GM23338 (cell line): ENCODE measurements around the gene CMBL. TPM values are rescaled to one million over a fixed set of nuclear protein-coding genes. Genes with fewer than 3 reads are reported as not detected.

Experiments
- ATAC-seq: fragments of 200-7000 bp; cut with Tn5 transposase; 3 replicates; pipeline ENCODE4 v1.9.1; 2020
- DNase-seq: peaks from one replicate; pipeline ENCODE4 v3.0.0-alpha.2; 2015; ENCODE audit warnings: low spot score
- H2AFZ ChIP-seq: fragments of 200-600 bp; sonication (generic); 2 replicates; pipeline ENCODE4 v1.8.0; 2016; ENCODE audit warnings: antibody characterized with exemption, mild to moderate bottlenecking, moderate library complexity
- H3F3A ChIP-seq: fragments of 200-600 bp; sonication (generic); replicated peaks from 2 replicates; pipeline ENCODE4 v1.8.0; 2017; ENCODE audit warnings: antibody characterized with exemption, mixed run types, low read depth
- H3K27ac ChIP-seq: fragments of 200-600 bp; sonication (generic); 2 replicates; pipeline ENCODE4 v1.6.1; 2016; ENCODE audit warnings: low read depth
- H3K27me3 ChIP-seq: fragments of 200-600 bp; sonication (generic); 2 replicates; pipeline ENCODE4 v1.8.0; 2016; ENCODE audit warnings: mild to moderate bottlenecking, mixed run types, moderate library complexity; ENCODE audit not compliant: insufficient read depth
- H3K36me3 ChIP-seq: fragments of 200-600 bp; sonication (generic); 2 replicates; pipeline ENCODE4 v1.8.0; 2016; ENCODE audit warnings: mild to moderate bottlenecking; ENCODE audit not compliant: insufficient read depth
- H3K4me1 ChIP-seq: fragments of 200-600 bp; sonication (generic); 2 replicates; pipeline ENCODE4 v1.8.0; 2016; ENCODE audit warnings: mild to moderate bottlenecking, moderate library complexity; ENCODE audit not compliant: insufficient read depth
- H3K4me2 ChIP-seq: fragments of 200-600 bp; sonication (generic); 2 replicates; pipeline ENCODE4 v1.7.1; 2017; ENCODE audit warnings: mixed run types
- H3K4me3 ChIP-seq: fragments of 200-600 bp; sonication (generic); 2 replicates; pipeline ENCODE4 v1.6.1; 2016; ENCODE audit warnings: mixed run types
- H3K79me2 ChIP-seq: fragments of 200-600 bp; sonication (generic); replicated peaks from 2 replicates; pipeline ENCODE4 v1.8.0; 2017; ENCODE audit warnings: mild to moderate bottlenecking; ENCODE audit not compliant: insufficient read depth
- H3K9me2 ChIP-seq: fragments of 200-600 bp; sonication (generic); 2 replicates; pipeline ENCODE4 v1.8.0; 2017; ENCODE audit not compliant: insufficient read depth
- H4K20me1 ChIP-seq: fragments of 200-600 bp; sonication (generic); replicated peaks from 2 replicates; pipeline ENCODE4 v1.8.0; 2017; ENCODE audit warnings: mild to moderate bottlenecking; ENCODE audit not compliant: insufficient read depth
- H3K27ac Mint-ChIP-seq: 2 replicates; pipeline ENCODE4 v1.8.0; 2020; ENCODE audit warnings: inconsistent platforms, mild to moderate bottlenecking, moderate library complexity, mixed read lengths
- H3K27me3 Mint-ChIP-seq: 3 replicates; pipeline ENCODE4 v1.8.0; 2022; ENCODE audit warnings: low read depth, mild to moderate bottlenecking, moderate library complexity, mixed read lengths, inconsistent platforms; ENCODE audit not compliant: insufficient read depth, poor library complexity
- H3K36me3 Mint-ChIP-seq: 3 replicates; pipeline ENCODE4 v1.8.0; 2021; ENCODE audit warnings: low read depth, mild to moderate bottlenecking, inconsistent platforms, moderate library complexity, mixed read lengths
- H3K4me1 Mint-ChIP-seq: 3 replicates; pipeline ENCODE4 v1.8.0; 2020; ENCODE audit warnings: mild to moderate bottlenecking, inconsistent platforms, mixed read lengths
- H3K4me3 Mint-ChIP-seq: 3 replicates; pipeline ENCODE4 v1.8.0; 2021; ENCODE audit warnings: moderate library complexity, mild to moderate bottlenecking, inconsistent platforms, mixed read lengths
- H3K9me3 Mint-ChIP-seq: 3 replicates; pipeline ENCODE4 v1.8.0; 2020; ENCODE audit warnings: moderate library complexity, mild to moderate bottlenecking, inconsistent platforms, mixed read lengths
- CREB1 ChIP-seq: fragments of 250-450 bp; sonication (Bioruptor Pico); IDR thresholded peaks from 2 replicates; pipeline ENCODE4 v1.5.0; 2020; ENCODE audit warnings: low read depth, mild to moderate bottlenecking, moderate library complexity
- JUNB ChIP-seq: IDR thresholded peaks from one replicate; pipeline ENCODE4 v1.6.1; 2016; ENCODE audit warnings: antibody characterized with exemption; ENCODE audit not compliant: unreplicated experiment
- NANOG ChIP-seq: IDR thresholded peaks from 2 replicates; pipeline ENCODE4 v1.6.1; 2016; ENCODE audit warnings: antibody characterized with exemption, borderline replicate concordance
- REST ChIP-seq: IDR thresholded peaks from one replicate; pipeline ENCODE4 v1.6.1; 2018; ENCODE audit warnings: antibody characterized with exemption; ENCODE audit not compliant: unreplicated experiment
- STAT1 ChIP-seq: IDR thresholded peaks from one replicate; pipeline ENCODE4 v1.6.1; 2016; ENCODE audit warnings: antibody characterized with exemption; ENCODE audit not compliant: unreplicated experiment
- ZNF114 ChIP-seq: fragments of 250-450 bp; sonication (Bioruptor Pico); IDR thresholded peaks from 2 replicates; pipeline ENCODE4 v1.5.0; 2020; ENCODE audit warnings: mild to moderate bottlenecking, moderate library complexity
- ZNF331 ChIP-seq: fragments of 250-450 bp; sonication (Bioruptor Pico); IDR thresholded peaks from 2 replicates; pipeline ENCODE4 v1.5.0; 2020; ENCODE audit warnings: low read depth, mild to moderate bottlenecking, moderate library complexity
- polyA plus RNA-seq: library from polyadenylated mRNA; unstranded; fragments of >200 nt; fragmentation: Nextera tagmentation; extraction: Ambion mirVana; gene quantifications from 2 replicates; pipeline ENCODE4 v1.2.1, GENCODE V29; 2016
- total RNA-seq: library from RNA; depleted of rRNA; stranded (reverse); fragments of >200 nt; shearing (Covaris generic); gene quantifications from 2 replicates; pipeline ENCODE4 v1.2.3, GENCODE V29; 2014
- TF ChIP-seq, protein P1 (sequence below): IDR thresholded peaks from 2 replicates; pipeline ENCODE4 v1.6.1; 2016; ENCODE audit warnings: antibody characterized with exemption
- TF ChIP-seq, protein P2 (sequence below), 2 experiments: fragments of 200-600 bp in 1 of 2; sonication (generic) in 1 of 2; conservative IDR thresholded peaks; 2 replicates each; pipeline versions ENCODE4 v1.5.1 to v1.6.1; 2016 to 2017; ENCODE audit warnings: antibody characterized with exemption in 2 of 2, low read depth in 2 of 2, mild to moderate bottlenecking in 2 of 2, moderate library complexity in 1 of 2

The CMBL gene
- total and polyA plus RNA-seq, 2 experiments from 2014 or later: 13.2 to 24.1 TPM

DNA sequence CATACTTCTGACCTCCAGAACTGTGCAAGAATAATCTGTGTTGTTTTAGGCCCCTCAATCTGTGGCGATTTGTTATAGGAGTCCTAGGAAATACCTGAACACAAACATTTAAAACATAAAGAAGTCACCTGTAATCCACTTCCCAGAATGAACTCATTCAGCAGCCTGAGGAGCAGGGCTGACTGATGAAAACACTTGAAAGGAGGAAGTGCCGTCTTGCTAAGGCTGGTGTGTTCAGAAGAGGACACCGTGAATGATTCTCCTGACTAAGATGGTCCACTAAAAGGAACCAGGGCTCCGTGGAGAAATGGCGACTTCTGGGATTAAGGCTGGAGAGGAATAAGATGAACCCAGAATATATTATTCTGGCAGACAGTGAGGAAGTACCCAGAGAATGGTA lies 27.1 kb upstream of the CMBL start:
- peaks cover 49% of the 10 kb centered on the region for H3K27me3 Mint-ChIP-seq
- Histone ChIP-seq H3K27me3 (peaks cover 56% of the 10 kb centered on the region), H3K9me2 (no peaks in the 10 kb centered on the region), H3K79me2 (no peaks in the 10 kb centered on the region), H3K4me3 (no peak overlapping the region), H3K36me3 (no peaks in the 10 kb centered on the region), H3K4me1 (peaks cover 9% of the 10 kb centered on the region), H3F3A (0 out of 2 replicates have a peak, but pooled peaks cover 6% of the 10 kb centered on the region), H2AFZ (0 out of 2 replicates have a peak overlapping the region, but pooled peaks have one; percentile 28), H4K20me1 (no peaks in the 10 kb centered on the region; the same call in 1 of the 2 replicates), H3K27ac (no peak overlapping the region), H3K4me2 (no peak overlapping the region)
- peaks cover 13% of the 10 kb centered on the region for H3K4me1 Mint-ChIP-seq
- TF ChIP-seq CREB1 (CRISPR knock-in tag): no peak
- TF ChIP-seq, protein P1, sequence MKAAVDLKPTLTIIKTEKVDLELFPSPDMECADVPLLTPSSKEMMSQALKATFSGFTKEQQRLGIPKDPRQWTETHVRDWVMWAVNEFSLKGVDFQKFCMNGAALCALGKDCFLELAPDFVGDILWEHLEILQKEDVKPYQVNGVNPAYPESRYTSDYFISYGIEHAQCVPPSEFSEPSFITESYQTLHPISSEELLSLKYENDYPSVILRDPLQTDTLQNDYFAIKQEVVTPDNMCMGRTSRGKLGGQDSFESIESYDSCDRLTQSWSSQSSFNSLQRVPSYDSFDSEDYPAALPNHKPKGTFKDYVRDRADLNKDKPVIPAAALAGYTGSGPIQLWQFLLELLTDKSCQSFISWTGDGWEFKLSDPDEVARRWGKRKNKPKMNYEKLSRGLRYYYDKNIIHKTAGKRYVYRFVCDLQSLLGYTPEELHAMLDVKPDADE: no peak
- no peak for TF ChIP-seq JUNB
- TF ChIP-seq ZNF331 (CRISPR knock-in tag): no peak
- TF ChIP-seq ZNF114 (CRISPR knock-in tag): no peak
- TF ChIP-seq REST: no peak
- TF ChIP-seq, protein P2, sequence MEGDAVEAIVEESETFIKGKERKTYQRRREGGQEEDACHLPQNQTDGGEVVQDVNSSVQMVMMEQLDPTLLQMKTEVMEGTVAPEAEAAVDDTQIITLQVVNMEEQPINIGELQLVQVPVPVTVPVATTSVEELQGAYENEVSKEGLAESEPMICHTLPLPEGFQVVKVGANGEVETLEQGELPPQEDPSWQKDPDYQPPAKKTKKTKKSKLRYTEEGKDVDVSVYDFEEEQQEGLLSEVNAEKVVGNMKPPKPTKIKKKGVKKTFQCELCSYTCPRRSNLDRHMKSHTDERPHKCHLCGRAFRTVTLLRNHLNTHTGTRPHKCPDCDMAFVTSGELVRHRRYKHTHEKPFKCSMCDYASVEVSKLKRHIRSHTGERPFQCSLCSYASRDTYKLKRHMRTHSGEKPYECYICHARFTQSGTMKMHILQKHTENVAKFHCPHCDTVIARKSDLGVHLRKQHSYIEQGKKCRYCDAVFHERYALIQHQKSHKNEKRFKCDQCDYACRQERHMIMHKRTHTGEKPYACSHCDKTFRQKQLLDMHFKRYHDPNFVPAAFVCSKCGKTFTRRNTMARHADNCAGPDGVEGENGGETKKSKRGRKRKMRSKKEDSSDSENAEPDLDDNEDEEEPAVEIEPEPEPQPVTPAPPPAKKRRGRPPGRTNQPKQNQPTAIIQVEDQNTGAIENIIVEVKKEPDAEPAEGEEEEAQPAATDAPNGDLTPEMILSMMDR (conservative IDR thresholded peaks at IDR 0.05; ENCODE audit: low read depth in 2 of 2): no peak
- TF ChIP-seq STAT1: no peak
- no peak for TF ChIP-seq NANOG
- no peak overlapping the region for H3K4me3 Mint-ChIP-seq
- ATAC-seq: no peak
- DNase-seq: no peak
- no peaks in the 10 kb centered on the region; the same call in 2 of the 3 replicates for H3K9me3 Mint-ChIP-seq
- H3K27ac Mint-ChIP-seq: no peak overlapping the region
- H3K36me3 Mint-ChIP-seq: no peaks in the 10 kb centered on the region; the same call in 1 of the 3 replicates
